ENCODE results near the gene PRR3. TPM values are rescaled to one million over a fixed set of nuclear protein-coding genes. Genes with fewer than 3 reads are reported as not detected.

Gene PRR3
- total RNA-seq, 1 donor, result 11.0 TPM

DNA sequence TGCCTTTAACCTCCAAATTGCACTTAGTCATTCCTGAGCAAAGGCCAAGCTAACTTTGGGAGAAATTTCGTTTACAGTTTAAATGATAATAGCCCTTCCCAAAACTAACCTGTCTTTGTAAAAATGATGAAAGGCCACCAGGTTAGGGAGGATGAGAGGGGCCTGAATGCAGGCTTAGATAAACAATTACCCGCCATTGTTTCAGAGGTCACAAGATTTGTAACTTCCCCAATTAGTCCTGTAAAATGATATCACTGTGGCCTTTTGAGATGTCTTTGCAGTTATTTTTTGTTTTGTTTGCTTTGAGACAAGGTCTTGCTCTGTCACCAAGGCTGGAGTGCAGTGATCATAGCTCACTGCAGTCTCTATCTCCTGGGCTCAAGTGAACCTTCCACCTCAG is 27.1 kb upstream of the PRR3 start:
- DNase-seq (ENCODE audit: low read depth), result no peak
- TF ChIP-seq, protein P1, sequence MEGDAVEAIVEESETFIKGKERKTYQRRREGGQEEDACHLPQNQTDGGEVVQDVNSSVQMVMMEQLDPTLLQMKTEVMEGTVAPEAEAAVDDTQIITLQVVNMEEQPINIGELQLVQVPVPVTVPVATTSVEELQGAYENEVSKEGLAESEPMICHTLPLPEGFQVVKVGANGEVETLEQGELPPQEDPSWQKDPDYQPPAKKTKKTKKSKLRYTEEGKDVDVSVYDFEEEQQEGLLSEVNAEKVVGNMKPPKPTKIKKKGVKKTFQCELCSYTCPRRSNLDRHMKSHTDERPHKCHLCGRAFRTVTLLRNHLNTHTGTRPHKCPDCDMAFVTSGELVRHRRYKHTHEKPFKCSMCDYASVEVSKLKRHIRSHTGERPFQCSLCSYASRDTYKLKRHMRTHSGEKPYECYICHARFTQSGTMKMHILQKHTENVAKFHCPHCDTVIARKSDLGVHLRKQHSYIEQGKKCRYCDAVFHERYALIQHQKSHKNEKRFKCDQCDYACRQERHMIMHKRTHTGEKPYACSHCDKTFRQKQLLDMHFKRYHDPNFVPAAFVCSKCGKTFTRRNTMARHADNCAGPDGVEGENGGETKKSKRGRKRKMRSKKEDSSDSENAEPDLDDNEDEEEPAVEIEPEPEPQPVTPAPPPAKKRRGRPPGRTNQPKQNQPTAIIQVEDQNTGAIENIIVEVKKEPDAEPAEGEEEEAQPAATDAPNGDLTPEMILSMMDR (IDR thresholded peaks at IDR 0.05; ENCODE audit: insufficient read depth, low read length), result no peak
- H3K4me3 ChIP-seq (ENCODE audit: low read depth, low read length), result no peak overlapping the region

DNA sequence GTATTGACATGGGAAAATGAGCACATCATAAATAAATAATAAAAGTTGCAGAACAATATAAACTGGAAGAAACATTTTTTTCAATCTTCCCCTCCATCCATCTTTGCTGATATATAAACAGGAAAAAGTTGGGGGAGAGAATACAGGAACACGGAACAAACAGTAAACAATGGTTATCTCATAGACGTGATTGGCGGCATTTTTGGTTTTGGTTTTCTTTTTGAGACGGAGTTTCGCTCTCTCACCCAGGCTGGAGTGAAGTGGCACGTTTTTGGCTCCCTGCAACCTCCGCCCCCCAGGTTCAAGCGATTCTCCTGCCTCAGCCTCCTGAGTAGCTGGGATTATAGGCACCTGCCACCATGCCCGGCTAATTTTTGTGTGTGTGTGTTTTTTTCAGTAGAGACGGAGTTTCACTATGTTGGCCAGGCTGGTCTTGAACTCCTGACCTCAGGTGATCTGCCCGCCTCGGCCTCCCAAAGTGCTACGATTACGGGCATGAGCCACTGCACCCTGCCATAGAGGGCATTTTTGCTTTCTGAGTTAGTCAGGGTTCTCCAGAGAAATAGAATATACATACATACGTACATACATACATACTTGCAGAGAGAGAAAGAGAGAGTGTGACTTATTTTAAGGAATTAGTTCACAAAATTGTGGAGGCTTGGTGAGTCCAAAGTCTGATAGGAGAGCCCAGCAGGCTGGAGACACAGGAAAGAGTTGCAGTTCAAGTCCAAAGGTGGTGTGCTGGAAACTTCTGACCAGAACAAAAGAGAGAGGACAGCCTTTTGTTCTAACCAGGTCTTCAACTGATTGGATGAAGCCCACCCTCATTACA is 23.4 kb upstream of the PRR3 start:
- no peak overlapping the region for H3K4me3 ChIP-seq (ENCODE audit: low read depth, low read length)
- no peak for DNase-seq (ENCODE audit: low read depth)
- TF ChIP-seq, protein P1 (IDR thresholded peaks at IDR 0.05; ENCODE audit: insufficient read depth, low read length), result no peak

DNA sequence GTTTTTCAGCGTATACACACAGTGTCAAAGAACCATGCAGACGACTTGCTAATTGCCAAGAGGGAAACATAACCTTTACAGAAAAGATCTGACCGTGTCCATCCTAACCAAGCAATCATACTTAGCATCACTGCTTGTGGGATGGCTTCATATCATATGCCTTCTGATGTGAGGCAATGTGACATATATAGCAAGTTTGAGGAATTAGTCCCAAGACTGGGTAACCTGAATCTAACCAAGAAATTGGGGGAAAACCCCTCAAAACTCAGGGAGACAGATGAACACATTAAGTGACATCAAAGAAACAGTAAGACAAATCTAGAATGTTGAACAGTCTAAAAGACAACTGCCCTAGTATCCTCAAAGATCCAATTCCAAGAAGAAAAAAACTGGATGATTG is 19.2 kb upstream of the PRR3 start:
- no peak overlapping the region for H3K4me3 ChIP-seq (ENCODE audit: low read depth, low read length)
- TF ChIP-seq, protein P1 (IDR thresholded peaks at IDR 0.05; ENCODE audit: insufficient read depth, low read length), result no peak
- DNase-seq (ENCODE audit: low read depth), result no peak

DNA sequence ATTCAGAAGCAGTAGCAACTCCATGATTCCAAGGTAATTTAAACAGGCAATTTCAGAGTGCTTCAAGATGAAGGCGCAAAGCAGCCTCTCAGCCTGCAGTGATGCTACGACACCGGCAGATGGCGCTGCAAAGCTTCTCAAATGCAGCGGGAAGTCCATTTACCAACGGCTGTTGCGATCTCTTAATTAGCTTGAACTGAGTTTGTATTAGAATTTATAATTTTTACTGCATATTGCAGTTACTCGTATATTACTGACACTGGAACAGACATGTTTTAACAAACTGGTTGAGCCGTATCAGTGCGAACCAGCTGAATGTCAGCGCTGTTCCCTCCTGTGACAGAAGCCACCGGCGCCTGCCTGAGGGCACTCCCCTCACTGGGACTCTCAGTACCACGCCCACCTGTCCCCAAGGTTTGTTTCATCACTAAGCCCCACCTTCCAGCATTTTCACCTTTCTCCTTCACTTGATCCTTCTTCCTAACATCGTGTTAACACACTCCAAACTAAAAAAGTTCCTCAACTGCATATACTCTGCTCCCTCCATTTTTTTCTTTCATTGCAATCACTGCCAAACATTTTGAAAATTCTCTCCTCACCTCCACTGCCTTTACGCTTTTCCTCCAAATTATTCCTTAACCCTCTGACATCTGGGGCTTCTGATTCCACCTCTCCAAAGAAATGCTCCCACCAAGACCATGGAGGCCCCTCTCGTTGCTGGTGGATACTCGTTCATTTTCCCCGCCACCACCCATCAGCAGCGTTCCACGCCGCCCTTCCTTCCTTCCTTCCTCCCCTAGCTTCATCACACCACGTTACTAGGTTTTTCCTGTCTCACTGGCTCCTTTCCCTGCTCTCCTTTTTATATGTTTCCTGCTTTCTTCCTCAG is 15.3 kb upstream of the PRR3 start:
- H3K4me3 ChIP-seq (ENCODE audit: low read depth, low read length), result peak overlapping the region; percentile 35
- DNase-seq (ENCODE audit: low read depth), result peak; percentile 91
- TF ChIP-seq, protein P1 (IDR thresholded peaks at IDR 0.05; ENCODE audit: insufficient read depth, low read length), result peak; percentile 99

DNA sequence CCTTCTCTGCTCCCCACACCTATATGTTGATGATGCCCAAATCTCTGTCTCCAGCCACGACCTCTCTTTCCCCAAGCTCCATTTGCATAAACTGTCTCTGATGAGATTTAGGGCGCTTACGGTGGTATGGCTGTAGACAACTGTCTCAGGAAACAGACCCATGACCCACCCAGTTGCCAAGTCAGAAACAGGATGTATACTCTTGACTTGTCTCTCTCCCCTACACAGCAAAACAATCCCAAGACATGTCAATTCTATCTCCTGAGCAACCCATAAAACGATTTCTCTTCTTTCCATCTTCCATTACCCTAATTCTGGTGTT is 14.7 kb upstream of the PRR3 start:
- no peak for DNase-seq (ENCODE audit: low read depth)
- no peak overlapping the region for H3K4me3 ChIP-seq (ENCODE audit: low read depth, low read length)
- TF ChIP-seq, protein P1 (IDR thresholded peaks at IDR 0.05; ENCODE audit: insufficient read depth, low read length), result no peak

DNA sequence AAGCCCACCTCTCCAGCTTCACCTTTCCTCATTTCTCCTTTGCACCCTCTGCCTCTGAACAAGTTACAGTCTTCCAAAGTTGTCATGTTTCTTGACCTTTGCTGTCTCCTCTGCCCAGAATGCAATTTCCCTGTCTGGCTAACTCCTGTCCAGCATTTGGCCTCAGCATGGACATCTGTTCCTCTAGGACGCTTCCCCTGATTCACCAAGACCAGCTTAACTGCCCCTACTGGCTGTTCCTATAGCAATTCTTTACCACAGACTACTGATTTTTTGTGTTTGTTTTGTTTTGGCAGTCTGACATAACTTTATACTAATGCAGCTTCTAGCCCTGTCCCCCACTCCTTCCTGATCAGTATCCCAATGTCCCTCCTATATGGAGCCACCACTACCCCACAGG is 14.2 kb upstream of the PRR3 start:
- no peak overlapping the region for H3K4me3 ChIP-seq (ENCODE audit: low read depth, low read length)
- no peak for DNase-seq (ENCODE audit: low read depth)
- TF ChIP-seq, protein P1 (IDR thresholded peaks at IDR 0.05; ENCODE audit: insufficient read depth, low read length), result no peak

Measured in fibroblast of the aortic adventitia (primary cell).